KBM-7 (cell line): Measurements from ENCODE around the gene GABRQ.

Experiments used
- DNase-seq: peaks from one replicate; pipeline ENCODE4 v3.0.0-alpha.2; 2015
- in situ Hi-C: fragments of 300-500 bp; cut with MboI; formaldehyde crosslinking; loops from 2 replicates; pipeline ENCODE4 v1.14.3; 2020; ENCODE audit warnings: low sequenced_read_pairs, low pct_unique_long_range_greater_than_20kb, mixed read lengths

GABRQ gene

DNA sequence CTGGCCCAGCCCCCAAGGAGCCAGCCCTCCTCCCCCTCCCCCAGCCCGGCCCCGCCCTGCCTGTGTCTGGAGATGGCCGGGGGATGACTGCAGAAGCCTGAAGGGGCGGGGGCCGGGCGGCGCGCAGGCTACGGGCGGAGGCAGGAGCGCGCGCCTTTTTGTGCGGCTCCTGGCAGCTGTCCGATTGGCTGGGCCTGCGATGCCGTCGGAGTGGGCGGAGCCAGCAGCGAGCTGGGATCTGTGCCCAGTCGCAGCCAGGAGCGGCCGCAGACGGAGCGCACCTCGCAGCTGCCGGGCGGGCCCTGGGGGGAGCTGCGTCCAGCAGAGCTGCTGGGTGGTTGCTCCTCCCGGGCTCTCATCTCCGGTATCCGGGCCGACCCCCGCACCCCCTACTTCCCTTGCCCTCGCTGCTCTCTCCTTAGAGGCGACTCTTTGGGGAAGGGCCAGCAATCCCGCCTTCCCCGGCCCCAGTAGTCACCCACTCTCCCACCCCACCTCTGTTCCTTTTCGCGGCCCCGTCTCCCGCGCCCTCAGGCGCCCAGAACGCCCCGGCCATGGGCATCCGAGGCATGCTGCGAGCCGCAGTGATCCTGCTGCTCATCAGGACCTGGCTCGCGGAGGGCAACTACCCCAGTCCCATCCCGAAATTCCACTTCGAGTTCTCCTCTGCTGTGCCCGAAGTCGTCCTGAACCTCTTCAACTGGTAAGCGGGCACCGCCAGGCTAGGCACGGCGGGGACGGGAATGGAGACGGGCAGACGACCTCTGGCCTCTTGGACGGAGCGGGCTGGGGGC is at the start of gene GABRQ:
Gene GABRQ, plus strand, starts transcription at position 247 of the 794 bp plus-strand sequence. Its CDS starts 308 bp downstream, at position 555.
- in situ Hi-C loops, result loop anchor here (25.0 kb wide), 2 partner anchors 174 to 876 kb away; no protein-coding TSS in a partner anchor
- peak; percentile 16 for DNase-seq

DNA sequence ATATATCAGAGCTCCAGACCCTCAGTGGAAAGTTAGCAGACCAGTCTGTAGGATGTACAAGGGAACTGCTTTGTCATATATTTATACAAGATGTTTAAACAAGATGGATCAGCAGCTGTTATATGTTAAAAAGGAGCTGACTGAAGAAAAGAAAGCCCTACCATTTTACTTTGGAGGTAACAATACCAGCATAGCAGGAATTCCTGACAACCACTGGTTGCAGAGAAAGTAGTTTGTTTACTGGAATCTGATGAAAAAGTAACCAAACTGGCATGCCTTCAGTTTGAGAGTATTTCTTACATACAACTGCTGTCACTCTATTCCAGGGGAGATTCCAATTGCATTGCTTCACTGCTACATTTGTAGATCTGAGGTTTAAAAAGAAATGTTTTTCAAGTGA is 49.5 kb upstream of the GABRQ start:
- no peak for DNase-seq
- in situ Hi-C loops, result no loop called here

DNA sequence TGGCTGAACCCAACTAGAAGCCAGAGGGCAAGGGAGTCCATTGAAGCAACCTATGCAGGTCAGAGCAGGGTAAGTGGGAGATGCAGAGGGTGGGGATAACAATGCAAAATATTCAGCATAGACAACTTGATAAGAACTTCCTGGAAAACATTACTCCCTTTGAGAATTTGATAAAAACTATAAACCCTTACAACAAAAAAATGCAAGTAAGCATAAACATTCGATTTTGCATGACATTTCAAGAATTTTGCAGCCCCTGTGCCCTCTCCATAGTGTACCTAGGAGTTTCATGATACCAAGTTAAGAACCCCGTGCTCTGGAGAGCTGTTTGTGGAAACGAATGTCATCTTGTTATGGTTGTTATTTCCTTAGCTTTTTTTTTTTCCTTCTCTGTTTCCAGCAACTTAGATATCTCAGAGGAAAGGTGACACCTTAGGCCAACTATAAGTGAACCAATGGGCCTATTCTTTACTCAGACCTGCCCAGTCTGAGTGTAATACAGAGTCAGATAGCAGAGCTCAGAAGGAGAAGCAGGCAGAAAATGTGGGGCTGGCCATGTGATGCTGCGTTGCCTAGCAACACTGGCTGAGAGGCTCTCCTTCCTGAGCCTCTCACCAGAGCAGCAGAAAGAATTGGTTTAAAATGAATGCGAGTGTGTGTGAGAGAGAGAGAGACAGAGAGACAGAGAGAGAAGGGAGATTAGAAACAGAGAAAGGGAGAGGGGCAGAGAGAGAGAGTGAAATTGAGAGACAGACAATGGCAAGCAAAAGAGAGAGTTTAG is 36.7 kb upstream of the GABRQ start:
- no peak for DNase-seq
- in situ Hi-C loops, result no loop called here

DNA sequence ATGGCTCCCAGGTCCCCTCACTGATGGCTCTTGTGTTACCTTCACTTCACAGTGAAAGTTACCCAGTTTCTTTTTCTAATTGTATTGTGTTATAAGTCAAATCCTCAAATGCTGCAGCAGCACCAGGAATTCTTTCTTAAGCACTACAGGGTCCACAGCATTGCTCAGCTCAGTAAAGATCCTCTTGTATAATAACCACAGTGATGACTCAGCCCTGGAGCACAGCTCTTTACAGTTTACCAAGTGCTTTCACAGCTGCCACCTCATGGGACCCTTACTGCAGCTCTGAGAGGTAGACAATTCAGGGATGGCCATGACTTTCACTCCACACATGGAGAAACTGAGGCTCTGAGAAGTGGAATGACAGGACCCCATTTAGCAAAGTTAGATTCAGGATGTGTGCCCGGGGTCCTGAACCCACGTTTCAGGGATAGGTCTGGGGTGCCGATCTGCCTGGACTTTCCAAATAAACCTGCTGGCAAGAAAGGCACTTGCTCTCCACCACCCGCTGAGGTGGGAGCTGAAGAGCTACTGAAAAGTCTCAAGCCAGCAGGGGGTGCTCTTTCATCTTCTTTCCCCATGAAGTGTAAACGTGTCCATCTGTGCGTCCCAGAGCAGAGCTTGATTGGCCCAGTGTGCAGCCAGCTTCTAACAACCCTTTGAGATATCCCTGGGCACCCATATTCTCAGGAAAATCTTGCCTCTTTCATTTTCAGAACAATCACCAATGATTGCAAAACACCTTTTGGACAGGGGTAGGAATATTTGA is 35.7 kb upstream of the GABRQ start:
- DNase-seq, result peak; percentile 20
- in situ Hi-C loops, result no loop called here

DNA sequence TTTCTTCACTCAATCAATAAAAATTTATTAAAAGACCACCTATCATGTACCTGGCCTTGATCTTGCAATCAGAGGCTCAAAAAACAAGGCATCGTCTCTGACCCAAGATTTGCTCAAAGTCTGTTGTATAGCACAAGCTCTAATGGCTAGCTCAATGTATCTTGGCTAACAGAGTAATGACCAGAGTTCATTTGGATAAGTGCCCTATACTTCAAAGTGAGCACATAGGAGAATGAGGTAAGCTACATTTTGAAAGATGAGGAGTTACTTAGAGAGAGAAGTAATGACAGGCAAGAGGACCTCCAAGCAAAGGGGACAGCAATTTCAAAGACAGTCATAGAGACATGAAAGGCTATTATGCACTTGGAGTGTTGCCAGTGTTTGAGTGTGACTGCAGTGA is 22.9 kb upstream of the GABRQ start:
- DNase-seq, result no peak
- in situ Hi-C loops, result no loop called here

DNA sequence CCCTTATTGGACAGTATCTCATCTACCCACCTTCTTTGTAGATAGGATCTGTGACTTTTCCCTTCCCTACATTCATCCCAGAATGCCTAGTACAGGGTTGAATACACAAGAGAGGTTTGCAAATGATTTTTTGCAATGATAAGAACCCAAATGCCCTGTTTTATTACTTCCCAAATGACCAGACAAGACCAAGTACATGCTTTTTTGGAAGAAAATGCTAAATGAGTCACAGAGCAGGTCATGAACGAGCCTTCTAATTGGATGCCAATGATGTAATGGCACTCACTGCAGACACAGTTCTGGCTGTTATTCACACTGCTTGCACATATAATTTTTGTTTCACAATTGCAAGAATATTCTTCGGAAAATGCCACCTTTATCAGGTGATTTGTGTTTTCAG is 17.8 kb upstream of the GABRQ start:
- in situ Hi-C loops, result no loop called here
- DNase-seq, result no peak

DNA sequence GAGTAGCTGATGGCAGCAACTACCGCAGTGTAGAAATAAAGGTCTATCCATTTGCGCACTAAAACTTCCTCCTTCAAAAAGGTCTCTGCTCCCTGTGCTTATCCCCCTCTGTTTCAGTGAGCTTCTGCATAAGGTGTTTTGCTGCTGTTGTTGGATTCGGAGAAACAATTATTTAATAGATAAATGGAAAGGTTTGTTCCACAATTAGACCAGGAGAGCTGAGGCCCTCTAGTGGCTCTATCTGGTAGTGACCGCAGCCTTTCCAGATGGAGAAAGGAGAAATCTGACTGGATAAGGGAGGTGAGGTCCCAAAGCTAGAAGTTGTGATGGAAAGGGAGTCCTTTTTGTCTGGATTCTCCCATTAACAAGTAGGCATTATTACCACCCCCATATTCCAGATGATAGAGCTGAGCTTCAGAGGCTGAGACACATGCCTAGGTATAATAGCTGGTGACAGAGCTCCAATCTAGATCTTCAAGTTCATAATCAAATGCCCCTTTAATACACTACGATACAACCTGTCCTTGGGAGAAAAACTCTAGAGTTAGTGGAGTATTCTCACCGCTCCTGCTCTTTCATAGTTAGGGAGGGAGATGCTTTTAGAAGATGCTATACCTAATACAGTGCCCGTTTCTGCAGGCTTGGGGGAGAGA is 5.1 kb upstream of the GABRQ start:
- peak; percentile 67 for DNase-seq
- in situ Hi-C loops, result loop anchor here (25.0 kb wide), 2 partner anchors 180 to 870 kb away; no protein-coding TSS in a partner anchor

DNA sequence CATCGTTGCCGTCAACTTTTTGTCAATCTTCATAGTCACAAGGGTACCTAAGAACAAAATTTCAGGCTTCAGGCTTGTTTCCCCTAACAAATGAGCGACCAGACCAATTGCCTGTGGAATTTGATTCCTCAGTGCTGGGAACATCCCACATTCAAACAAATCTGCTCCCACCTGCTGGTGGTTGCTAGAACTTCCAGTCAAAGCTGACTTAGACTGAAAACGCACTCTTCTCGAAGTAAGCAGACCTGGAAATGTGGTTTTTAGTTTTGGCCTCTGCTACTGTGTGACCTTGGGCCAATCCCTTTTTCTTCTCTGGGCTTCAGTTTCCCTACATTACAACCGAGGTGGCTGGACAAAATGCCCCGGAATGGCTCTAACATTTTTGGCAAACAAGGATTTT is 1.8 kb upstream of the GABRQ start:
- DNase-seq, result peak; percentile 54
- in situ Hi-C loops, result loop anchor here (25.0 kb wide), 2 partner anchors 176 to 874 kb away; no protein-coding TSS in a partner anchor

DNA sequence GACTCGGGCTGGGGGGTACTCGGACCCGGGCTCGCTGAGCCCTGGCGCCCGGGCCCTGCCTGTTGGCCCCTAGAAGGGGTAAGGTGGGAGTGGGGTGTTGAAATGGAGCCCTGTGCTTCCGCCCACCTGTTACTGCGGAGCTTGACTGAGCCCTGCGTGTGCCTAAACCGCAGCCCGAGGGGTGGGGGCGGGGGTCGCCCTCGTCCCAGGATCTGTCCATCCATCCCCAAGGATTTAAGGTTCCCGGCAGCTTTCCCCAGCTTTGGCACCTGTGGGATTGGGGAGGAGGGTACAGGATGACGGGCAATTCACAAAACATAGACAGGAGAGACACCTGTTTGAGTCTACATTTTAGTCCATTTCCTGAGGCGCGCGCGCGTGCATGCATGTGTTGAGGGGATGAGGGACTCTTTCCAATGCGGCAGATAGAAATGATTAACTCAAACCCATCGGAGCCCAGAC is 779 bp downstream of the GABRQ start:
- DNase-seq, result no peak
- in situ Hi-C loops, result loop anchor here (25.0 kb wide), 2 partner anchors 174 to 876 kb away; no protein-coding TSS in a partner anchor

DNA sequence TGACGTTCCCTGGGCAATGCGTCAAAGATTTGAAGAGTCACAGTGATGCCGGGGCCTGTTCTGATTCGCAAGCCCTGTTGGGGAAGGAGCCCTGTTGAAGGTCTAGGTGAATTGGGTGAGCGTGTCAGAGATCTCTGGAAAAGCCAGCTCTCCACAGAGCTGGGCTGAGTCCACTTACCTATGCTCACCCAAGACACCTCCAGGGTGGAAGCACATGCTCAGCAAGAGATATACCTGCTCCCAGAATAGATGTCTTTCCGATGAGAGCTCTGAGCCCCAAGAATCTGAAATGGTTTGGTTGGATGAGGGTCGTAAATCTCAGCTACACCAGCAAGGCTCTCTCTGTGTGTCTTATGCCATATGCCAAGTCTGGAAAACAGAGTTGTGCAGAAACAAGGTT is 1.7 kb downstream of the GABRQ start:
- in situ Hi-C loops, result loop anchor here (25.0 kb wide), 2 partner anchors 173 to 877 kb away; no protein-coding TSS in a partner anchor
- no peak for DNase-seq

DNA sequence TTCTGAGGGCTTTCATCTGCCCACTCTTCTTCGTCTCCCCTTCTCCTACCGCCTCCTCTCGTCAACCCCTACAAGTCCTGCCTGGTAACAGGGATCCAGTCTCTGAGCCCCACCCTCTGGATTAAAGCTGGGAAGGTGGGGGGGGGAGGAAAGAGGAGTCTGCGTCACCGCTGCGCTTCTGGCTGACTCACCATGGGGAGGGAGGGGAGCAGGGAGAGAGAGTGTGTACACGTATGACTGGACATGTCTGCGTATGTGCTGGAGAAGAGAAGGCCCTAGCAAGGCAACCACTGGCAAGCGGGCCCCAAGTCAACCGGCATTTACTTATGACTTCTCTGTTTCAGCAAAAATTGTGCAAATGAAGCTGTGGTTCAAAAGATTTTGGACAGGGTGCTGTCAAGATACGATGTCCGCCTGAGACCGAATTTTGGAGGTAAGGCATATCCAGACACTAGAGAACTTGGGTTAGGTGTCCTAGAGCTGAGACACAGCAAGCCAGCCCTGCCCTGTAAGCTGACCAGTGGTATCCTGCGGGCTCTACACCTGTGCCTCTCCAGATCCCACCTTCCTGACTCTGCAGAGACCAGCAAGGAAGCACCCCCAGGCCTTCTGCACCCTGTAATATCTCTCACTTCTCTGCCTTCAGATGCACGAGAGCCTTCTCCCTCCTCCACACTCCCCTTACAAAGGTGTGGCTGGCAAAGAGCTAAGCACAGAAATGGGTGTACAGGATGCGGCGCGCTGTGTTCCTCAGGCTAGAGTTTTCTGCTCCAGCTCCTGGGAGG is 2.5 kb downstream of the GABRQ start:
- in situ Hi-C loops, result loop anchor here (25.0 kb wide), 2 partner anchors 172 to 878 kb away; no protein-coding TSS in a partner anchor
- no peak for DNase-seq

DNA sequence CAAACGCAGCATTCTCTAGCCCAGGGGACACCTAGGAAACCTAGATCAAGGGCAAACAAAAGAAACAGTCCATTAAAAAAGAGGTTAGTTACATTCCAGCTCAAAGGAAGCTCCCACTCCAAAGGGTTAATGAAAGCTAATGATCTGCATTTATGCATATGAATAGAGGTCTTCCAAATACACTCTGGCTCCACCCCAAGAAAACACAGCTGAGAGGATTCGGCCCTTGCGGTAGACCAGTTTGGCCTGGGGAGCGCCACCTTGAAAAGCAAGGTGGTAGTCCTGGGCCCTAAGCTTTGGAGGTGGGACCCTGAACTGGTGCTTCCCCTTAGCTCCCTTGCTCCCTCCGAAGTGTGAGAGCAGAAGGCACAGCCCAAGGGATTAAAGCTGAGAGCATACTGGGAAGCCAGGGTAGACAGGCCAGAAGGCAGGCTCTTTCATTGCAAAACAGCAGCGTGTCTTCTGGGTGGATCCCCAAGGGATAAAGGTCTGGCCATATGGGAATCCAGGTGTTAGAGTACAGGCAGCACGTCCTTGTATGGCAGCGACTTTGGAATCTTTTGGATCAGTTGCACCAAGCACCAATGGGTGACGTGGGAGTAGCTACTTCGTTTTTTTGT is 3.7 kb downstream of the GABRQ start:
- in situ Hi-C loops, result loop anchor here (25.0 kb wide), 2 partner anchors 171 to 879 kb away; no protein-coding TSS in a partner anchor
- no peak for DNase-seq

DNA sequence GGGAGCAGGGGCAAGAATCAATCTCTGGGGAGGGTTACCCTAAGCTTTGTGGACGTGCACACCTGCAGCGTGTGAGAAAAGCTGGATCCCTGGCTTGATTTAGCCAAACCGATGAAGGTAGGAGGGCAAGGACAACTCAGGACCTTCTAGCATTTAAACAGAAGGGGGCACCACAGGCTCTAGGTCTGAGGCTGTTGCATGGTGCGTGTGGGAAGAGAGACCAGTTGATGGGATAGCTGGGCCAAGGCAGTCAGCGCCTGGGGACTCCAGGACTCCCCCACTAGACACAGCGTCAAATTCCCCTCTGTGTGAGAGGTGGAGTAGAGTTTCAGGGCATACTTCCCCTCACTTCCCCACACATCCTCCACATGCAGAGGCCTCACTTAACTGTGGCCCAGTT is 4.3 kb downstream of the GABRQ start:
- in situ Hi-C loops, result loop anchor here (25.0 kb wide), 2 partner anchors 170 to 880 kb away; no protein-coding TSS in a partner anchor
- DNase-seq, result peak; percentile 19

DNA sequence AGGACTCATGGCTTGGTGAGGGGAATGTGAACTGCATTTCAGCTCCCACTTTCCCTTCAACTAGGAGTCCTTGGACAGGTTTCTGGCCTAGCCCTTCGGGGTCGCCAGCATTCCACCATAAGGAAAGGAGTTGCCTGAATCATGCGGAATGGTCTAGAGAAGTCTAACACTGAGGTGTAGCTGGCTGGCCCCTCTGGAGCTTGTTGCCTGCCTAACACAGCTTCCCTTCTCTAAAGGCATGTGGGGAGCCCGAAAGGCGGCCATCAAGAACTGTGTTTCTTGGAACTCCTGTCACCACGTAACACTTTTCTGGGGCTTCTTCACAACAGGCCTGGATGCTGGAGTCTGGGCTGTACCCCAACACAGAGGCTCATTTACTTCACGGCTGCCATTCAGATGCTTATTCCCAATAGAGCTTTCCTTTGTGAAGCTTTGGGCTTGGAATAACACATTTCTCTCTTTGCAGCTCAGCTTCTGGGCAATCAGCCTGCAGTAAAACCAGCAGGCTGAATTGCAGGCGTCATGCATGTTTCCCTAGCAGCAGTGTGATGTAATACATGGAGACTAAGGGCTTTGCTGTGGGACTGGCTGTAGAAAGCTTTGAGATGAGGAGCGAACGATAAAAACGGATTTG is 5.4 kb downstream of the GABRQ start:
- in situ Hi-C loops, result loop anchor here (25.0 kb wide), 2 partner anchors 169 to 881 kb away; no protein-coding TSS in a partner anchor
- DNase-seq, result no peak

DNA sequence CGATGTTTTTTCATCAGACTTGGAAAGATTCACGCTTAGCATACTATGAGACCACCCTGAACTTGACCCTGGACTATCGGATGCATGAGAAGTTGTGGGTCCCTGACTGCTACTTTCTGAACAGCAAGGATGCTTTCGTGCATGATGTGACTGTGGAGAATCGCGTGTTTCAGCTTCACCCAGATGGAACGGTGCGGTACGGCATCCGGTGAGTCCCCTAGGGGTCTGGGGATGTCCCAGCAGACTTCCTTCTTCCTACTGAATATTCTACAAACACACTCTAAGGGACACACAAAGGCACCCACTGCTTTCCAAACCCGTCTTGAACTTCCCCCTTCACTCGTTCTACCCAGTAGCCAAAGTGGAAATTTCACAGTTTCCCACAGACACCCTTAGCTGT is 9.3 kb downstream of the GABRQ start:
- no peak for DNase-seq
- in situ Hi-C loops, result loop anchor here (25.0 kb wide), 2 partner anchors 165 to 885 kb away; no protein-coding TSS in a partner anchor

DNA sequence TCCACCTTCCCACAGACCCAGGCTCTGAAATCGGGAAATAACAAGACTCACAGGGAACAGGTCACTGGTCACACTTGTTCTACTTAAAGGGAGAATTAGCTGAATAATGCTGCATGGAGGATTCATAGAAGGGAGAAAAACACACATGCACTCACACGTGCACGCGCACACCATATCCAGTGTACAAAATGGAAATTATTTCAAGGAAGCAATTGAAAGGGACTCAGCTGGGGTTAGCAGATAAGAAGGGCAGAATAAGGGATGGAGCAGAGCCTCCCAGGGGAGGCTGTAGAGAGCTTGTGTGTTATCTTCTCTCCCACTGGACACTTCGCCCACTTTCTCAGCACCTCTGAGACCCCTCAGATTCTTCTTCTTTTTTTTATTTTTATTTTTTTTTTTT is 10.3 kb downstream of the GABRQ start:
- in situ Hi-C loops, result loop anchor here (25.0 kb wide), 2 partner anchors 164 to 886 kb away; no protein-coding TSS in a partner anchor
- DNase-seq, result no peak

DNA sequence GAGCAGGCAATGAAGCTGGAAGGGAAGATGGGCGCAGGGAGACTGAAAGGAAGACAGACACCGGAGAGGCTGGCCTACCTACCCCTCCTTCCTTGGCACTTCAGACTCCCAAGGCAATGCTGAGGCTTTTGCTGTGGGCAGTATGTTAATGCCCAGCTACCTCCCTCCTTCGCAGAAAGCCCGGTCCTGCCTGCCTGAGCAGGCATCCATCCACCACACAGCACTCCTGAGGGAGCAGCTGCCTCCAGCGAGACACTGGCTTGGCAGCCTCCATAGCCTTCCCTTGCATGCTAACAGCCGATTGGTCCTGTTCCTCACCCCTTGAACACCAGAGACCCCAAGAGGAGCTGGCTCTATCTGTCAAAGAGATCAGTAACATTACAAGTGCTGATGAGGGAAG is 14.4 kb downstream of the GABRQ start:
- in situ Hi-C loops, result loop anchor here (25.0 kb wide), 1 partner anchor 260 kb away; no protein-coding TSS in a partner anchor
- no peak for DNase-seq
